Amniotic epithelial cell (primary cell): ENCODE measurements around the gene DENND6A.
"Not testable (repeated sequence)": the region's sequence is repeated elsewhere in the genome, so short reads cannot be mapped to it uniquely, and the experiment has no call there.

Experiments
- DNase-seq: peaks from one replicate; pipeline ENCODE4 v3.0.0-alpha.2; 2010; ENCODE audit warnings: low read depth

The DENND6A gene

DNA sequence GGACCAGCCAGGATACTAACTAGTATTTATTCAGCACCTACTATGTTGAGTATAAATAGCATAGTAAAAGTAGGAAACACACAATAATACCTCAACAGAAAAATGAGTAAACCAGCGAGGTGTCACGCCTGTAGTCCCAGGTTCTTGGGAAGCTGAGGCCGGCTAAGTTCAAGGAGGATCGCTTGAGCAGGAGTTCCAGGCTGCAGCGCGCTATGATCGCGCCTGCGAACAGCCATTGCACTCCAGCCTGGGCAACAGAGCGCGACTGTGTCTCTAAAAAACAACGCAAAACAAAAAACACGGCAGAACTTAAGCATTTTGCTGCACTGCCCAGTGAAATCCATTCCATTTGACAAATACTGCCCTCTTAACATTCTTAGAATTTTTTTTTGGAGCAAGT, 1.3 kb upstream of the DENND6A start:
- no peak for DNase-seq

DNA sequence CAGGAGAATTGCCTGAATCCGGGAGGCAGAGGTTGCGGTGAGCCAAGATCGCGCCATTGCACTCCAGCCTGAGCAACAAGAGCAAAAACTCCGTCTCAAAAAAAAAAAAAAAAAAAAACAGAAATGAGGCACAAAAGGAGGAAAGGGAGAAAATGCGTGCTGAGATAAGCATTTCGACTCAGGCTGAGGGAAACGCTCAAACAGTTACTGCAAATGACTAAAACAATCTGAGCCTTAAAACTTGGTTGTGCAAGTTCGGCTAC, 813 bp downstream of the DENND6A start:
- DNase-seq: not testable (repeated sequence)

DNA sequence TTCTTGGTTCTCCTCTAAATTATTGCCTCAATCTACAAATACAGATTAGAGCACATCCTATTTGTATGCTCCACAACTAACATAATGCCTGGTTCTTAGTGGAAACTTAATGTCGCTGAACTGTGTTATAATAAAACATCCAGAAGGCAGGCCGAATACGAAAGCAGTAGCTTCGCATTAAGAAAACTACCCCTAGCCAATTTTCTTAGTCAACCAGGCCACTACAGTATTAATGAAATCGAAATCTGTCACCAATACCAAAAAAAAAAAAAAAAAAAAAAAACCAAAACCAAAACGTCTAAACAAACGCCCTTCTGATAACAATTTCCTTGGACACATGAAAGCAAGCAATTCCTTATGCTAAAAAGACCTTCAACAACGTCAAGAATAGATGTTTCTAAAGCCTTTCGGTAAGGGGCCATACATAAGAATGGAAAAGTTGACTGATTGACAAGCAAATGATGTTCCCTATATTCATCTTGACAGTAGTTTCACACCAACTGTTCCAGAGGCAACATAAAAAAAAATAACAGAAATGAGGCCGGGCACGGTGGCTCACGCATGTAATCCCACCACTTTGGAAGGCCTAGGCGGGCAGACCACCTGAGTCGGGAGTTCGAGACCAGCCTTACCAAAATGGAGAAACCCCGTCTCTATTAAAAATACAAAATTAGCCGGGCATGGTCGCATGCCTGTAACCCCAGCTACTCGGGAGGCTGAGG, 1.3 kb downstream of the DENND6A start:
- peak; percentile 69 for DNase-seq

DNA sequence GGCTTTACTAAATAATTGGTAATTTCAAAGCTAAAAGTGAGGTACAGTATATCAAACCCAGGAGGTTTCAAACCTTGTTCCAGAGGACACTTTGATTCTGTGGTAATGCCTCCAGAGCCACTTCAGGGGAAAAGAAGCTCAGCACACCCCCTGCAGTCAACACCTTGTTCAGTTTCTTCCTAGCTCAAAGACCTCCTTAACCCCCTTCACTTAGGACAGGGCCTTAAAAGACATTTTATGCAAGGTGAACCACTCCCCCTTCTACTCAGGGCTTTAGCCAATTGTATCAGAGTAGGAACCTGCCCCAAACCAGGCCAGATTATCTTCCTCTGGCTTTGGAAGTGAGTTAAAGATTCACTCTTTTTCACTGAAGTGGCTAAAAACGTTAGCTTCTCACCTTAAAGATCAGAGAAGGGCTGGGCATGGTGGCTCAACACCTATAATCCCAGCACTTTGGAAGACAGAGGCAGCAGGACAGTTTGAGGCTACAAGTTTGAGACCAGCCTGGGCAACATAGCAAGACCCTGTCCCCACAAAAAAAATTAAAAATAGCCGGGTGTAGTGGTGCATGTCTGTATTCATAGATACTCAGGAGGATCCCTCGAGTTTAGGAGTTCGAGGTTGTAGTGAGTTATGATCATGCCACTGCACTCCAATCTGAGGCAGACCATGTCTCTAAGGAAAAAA, 3.4 kb downstream of the DENND6A start:
- DNase-seq: no peak

DNA sequence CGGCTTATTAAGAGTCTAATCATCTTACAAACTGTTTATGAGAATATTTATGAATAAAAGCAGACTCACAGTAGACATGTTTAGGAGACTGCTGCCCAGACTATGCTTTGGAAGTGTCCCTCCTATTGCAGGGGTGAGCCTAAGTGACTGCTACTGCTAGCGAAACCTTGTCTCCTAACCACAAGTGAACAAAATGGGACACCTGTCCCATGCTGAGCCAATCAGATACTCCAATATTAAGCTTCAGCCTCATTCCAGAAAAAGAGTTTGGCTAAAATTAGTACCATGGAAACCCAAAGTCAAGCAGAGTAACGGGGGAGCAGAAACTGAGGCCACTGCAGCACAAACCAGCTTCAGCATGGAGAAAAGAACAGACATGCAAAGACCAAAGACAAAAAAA, 4.6 kb downstream of the DENND6A start:
- no peak for DNase-seq

DNA sequence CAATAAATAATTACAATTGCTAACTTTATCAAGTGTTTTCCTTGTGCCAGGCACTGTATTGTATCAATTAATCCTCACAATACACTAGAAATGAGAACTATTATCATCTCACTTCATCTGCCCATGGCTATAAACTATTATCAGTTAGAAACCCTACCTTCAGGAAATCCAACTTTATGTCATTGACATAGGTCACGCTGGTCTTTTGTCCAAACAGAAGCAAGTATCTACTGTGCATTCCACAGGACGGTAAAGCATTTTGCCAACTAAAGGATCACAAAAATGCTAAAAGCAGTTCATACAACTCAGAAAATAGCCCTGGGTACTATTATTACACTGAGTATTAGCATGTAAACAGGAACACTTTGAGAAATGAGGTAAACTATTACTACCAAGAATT, 9.6 kb downstream of the DENND6A start:
- no peak for DNase-seq

DNA sequence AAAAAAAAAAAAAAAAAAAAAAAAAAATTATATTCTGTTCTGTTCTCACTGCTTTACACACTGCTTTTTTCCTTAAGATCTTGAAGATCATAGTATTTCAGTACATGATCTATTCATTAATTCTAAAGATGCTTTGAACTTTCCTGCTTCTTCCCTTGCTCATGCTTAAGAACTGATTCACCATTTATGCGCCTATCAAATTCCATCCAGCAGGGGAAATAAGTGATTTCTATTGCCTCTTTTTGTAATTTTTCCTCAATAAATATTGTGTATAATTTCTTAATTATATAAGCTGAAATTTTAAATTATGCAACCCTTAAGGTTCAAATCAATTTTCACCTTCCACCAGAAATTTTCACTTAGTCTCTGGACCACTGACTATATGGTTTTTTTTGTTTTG, 10.6 kb downstream of the DENND6A start:
- no peak for DNase-seq

DNA sequence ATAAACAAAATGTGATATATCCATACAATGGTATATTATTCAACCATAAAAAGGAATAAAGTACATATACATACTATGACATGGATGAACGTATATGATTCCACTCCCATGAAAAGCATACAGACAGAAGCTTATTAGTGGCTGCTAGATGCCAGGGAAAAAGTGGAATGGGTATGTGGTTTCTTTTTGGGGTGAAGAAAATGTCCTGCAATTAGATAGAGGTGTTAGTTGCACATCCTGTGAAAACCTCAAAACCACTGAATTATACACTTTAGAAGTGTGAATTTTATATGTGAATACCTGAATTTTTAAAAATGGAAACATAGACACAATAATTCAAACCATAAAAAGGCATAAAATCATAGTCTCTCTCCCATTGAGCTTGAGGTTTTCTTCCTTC, 11.2 kb downstream of the DENND6A start:
- no peak for DNase-seq

DNA sequence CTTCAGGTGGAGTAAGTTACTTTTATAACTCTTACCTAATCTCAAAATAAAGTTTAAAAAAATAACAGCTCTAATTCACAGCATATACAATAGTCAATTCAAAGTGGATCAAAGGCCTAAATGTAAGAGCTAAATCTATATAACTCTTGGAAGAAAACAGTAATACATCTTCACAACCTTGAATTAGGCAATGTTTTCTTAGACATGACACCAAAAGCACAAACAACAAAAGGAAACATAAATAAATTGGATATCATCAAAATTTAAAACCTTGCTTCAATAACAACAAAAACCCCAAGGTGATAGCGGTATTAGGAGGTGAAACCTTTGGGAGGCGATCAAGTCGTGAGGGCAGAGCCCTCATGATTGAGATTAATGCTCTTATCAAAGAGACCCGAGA, 12.8 kb downstream of the DENND6A start:
- no peak for DNase-seq

DNA sequence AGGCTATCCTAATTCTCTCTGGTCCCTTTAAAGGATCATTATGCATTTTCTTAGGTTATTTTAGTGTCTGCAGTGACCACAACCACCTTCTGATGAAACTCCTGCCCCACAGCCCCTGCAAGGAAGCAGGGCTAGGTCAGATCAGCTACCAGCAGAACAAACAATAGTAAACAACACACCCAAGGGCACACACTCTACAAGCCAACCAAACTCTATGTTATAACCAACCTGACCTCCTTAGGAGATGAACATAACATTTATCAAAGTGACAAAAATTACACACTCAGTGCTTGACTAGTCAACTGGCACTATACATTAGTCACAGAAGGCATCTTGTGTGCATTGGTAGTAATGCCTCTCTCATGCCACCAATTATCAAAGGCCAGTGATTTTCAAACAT, 17.3 kb downstream of the DENND6A start:
- no peak for DNase-seq

DNA sequence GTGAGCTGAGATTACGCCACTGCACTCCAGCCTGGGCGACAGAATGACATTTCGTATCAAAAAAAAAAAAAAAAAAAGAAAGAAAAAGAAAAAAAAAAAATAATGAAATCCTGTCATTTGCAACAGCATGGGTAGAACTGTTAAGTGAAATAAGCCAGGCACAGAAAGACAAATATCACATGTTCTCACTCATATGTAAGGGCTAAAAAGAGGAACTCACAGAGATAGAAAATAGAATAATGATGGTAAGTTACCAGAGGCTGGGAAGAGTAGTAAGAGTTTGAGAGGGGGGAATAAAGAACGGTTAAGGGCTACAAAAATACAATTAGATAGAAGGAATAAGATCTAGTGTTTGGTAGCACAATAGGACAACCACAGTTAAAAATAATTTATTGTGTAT, 19.7 kb downstream of the DENND6A start:
- no peak for DNase-seq

DNA sequence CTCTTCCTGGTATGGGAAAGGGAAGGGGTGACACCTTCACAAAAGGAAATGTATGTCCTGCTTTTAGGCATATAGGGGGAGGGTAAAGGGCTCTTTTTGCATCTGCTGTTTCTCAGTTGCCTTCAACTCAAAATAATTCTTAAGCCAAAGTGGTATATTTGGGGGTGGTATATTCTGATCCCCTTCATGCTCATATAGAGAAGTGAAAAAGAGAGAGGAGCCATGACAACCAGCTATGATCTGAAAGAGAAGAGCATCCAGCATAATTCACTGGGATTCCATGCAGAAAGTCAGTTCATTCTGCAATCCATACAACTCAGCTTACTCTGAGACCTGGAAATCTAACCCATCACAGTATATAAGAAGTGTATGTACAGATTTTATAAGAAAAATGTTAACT, 22.3 kb downstream of the DENND6A start:
- no peak for DNase-seq

DNA sequence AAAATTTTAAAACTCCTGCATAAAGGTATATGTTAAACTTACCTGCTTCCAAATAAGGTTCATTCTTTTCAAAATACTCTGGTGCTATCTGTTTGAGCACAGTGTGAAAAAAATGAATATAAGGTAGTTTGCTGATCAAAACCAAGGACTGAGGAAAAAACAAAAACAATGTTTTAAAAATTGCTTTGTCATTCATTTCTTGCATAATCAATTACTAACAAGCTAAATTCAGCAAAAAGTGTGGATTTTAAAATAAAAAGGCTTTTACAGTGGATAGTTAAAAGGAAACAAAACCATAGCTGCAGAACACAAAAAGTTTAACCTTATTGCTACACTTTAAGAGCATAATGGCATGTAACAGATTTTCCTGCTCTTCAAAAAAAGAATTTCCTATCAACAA, 31.5 kb downstream of the DENND6A start:
- DNase-seq: no peak

DNA sequence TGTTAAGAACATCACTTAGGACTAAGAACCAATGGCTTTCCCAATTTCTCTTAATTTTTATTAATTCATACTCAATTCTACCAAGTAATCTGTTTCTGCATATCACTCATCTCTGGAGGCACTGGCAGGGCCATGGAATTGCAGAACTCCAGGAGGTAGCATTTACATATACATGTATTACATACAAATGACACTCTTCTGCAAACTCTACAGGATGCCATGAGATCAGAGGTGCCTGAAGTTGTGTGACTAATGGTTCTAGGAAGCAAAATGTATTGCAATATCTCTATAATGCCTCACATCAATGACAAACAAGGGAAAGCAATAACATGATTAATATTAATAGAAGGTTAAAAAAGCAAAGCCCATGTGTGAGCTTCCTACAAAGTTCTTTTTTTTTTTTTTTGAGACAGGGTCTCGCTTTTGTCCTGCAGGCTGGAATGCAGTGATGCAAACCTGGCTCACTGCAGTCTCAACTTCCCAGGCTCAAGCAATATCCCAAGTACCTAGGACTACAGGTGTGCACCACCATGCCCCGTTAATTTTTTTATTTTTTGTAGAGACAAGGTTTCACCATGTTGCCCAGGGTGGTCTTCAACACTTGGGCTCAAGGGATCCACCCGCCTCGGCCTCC, 33.0 kb downstream of the DENND6A start:
- DNase-seq: no peak

DNA sequence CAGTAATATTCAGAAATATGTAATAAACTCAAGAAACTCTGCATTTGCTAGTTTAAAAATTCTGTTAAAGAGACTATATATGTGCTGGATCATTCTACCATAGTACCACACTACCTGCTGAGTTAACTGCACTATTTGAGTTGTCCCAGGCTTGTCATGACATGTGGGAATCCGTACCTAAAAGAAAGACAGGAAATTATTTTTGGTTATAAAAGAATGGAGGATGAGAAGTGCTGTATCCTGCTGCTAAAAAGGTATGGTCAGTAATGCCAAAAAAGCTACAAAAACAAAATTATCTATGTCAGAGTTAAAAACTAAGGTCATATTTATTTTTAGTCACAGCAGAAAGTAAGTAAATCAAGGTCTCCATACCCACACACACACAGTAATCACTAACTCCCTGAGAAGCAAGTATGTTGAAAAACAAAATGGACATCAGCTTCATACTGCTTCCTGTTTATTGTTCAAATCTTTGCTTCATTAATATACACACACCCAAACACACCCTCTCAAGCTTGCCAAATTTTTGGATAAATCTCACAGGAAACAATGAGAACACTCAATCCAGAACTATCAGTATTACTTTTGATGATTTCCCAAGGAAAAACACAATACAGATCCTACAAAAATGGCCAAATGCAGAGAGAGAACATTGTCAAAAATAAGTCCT, 33.7 kb downstream of the DENND6A start:
- DNase-seq: no peak

DNA sequence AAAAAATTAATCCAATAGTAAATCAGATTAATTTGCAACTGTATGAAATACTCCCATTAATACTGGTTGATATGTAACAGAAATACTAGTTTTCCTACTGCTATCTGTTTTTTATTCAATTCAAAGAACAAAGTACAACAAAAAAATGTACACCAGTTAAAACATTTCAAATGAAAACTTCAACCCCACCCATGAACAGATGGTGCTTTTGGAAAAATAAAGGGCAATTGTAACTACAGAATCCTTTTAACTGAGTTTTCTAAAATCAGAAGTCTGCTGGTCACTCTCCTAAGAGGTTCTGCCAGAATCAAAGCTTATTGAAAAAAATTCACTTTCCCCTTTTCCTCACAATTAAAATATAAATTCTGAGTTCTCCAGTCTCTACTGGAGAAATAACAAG, 34.3 kb downstream of the DENND6A start:
- DNase-seq: no peak

DNA sequence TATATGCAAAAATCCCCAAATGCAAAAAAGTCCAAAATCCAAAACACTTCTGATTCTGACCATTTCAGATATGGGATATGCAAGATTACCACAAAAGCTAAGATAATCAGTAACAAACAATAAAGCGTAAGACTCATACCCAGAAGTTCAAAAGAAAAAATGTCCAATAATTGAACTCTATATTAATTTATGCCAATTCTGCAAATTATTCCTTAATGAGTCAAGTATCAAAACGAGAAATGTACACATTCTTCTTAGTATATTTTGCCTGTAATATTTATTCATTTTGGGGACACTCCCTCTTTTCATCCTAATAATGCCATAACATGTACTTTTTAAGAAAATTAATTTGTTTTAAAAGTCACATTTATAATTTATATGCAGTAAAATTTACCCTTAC, 37.1 kb downstream of the DENND6A start:
- DNase-seq: no peak

DNA sequence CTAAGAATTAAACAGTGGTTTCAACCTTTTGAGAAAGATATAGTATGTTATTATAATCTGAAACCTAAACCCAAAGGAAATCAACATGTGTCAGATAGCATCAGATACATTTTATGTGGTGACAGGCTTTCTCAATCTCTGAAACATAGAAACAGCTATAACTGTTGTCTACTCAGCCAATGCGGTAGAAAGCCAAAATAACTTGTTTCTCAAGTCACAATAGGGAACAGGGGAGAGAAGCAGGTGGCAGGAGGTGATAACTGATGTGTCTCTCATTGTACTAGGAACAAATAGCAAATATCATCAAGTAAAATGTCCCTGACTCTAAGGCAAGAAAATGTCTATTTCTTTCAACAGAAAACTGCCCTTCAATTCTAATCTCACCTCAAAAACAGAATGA, 38.6 kb downstream of the DENND6A start:
- DNase-seq: no peak

DNA sequence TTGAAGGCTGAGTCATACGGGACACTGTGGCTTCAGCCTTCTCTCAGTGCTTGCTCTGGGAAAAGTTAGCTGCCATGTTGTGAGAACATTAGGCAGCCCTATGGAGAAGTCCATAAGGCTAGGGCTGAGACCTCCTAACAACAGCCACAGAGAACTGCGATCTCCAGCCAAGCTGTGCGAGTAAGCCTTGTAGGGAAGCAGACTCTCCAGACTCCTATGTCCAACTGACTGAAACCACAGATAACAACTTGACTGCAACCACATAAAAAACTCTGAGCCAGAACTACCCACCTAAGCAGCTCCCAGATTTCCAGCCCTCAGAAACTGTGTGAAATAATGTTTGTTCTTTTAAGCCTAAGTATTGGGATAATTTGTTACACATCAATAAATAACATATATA, 40.7 kb downstream of the DENND6A start:
- peak; percentile 62 for DNase-seq

DNA sequence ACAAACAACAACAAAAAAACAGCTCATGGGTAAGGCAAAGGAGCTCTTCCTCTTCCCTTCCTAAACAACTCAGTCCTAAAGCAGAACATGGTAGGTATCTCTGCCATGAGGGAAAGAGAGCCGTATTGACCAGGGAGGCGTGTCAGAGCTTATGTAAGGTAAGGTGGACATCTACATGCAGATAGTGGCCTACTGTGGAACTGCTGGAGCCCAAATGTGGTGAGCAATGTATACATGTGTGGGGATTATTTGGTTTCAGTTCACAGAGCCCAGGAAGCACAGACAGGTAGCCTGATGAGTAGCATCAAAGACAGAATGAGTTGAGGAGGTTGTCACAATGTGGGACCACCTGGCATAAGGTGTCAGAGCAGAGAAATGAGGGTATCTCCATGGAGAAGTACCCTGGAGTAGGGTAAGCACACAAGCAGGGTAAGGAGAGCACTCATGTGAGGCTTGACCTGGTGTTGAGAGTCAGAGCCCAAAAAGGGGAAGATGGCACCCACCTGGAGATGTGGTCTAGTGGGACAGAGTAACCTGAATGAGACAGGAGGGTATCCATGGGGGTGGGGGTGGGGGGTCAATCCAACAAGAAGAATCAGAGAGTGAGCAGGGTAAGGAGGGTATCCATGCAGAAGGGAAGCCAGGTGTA, 45.5 kb downstream of the DENND6A start:
- no peak for DNase-seq

DNA sequence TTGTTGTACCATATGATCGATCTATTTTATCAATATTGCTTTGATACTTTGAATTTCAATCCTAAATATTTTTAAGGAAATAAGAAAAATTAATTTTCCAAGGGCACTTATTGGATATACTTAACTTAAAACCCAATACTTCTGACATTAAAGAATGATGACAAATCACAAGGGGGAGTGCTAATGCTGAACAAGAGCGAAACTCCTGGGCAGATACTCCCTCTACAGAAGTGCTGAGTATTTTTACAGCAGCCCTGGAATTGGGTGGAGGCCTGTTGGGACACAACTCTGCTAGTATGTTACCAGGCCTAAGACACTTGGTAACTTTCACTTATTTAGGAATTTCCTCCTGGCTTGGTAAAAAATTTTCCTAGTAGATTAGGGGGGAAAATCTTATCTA, 46.2 kb downstream of the DENND6A start:
- DNase-seq: peak; percentile 39

DNA sequence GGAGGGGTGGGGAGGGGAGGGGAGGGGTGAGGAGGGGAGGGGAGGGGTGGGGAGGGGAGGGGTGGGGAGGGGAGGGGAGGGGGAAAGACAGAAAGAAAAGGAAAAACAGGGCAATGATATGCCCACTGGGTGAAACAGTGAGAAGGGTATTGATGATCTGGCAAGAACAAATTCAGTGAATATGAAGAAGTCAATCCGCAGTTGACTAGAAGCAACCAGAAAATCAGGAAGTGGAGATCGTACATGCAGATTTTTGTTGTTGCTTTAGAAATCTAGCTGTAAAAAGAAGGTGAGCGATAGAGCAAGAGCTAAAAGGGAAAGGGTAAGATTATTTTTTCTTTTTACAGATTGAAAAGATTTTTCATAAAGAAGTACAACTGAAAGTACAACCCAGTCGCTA, 48.1 kb downstream of the DENND6A start:
- no peak for DNase-seq

DNA sequence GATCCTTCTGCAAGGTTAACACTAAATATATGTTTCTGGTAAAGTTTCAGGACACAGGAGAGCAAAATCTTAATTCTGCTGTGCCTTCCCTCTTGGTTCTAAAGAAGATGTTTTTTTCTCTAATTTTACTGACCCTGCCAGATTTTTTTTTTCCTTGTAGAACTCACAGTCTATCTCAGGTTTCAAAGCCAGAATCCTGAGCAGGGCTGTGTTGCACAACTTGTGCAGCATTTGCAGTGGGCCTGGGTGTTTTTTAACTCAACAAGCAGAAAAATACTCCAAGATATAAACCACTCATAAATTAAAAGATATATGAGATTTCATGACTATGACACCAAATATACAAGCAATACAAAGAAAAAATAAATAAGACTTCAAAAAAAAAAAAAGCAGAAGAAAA, 55.5 kb downstream of the DENND6A start:
- DNase-seq: peak; percentile 41
